Hematopoietic multipotent progenitor cell treated with erythropoietin and hydrocortisone succinate and interleukin-3 and kit ligand, for 15 days (in vitro differentiated cells): Measurements from ENCODE around the gene TNRC6C.
"Not testable (repeated sequence)": the region's sequence is repeated elsewhere in the genome, so short reads cannot be mapped to it uniquely, and the experiment has no call there.

Experiments
- DNase-seq: peaks from one replicate; pipeline ENCODE4 v3.0.0-alpha.2; 2015; ENCODE audit warnings: low spot score

TNRC6C gene

DNA sequence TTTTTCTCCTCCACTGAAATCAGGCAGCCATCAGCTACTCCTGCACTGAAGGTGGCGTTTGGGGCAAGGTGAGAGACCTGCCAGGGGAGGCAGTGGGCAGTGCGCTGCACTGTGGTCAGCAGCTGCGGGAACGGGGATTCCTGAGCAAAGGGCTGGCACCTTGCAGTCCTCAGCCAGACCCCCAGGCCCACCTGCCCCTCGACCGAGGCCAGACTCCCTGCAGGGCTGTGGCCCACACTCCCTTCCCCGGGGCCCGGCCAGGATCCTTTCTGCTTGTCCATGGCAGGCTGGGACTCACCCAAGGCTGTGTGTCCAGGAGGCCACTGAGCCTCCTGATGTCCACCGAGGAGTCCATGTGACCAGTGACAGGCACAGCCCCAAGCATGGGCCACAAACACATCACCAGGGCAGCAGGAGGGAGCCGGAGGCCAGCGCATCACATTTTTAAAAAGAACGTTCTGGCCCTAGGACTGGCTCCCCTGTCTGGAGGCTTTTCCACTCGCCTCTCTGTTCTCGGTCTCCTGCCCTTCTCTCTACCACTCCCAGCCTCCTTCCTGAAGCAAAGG, 28.5 kb upstream of the TNRC6C start:
- no peak for DNase-seq

DNA sequence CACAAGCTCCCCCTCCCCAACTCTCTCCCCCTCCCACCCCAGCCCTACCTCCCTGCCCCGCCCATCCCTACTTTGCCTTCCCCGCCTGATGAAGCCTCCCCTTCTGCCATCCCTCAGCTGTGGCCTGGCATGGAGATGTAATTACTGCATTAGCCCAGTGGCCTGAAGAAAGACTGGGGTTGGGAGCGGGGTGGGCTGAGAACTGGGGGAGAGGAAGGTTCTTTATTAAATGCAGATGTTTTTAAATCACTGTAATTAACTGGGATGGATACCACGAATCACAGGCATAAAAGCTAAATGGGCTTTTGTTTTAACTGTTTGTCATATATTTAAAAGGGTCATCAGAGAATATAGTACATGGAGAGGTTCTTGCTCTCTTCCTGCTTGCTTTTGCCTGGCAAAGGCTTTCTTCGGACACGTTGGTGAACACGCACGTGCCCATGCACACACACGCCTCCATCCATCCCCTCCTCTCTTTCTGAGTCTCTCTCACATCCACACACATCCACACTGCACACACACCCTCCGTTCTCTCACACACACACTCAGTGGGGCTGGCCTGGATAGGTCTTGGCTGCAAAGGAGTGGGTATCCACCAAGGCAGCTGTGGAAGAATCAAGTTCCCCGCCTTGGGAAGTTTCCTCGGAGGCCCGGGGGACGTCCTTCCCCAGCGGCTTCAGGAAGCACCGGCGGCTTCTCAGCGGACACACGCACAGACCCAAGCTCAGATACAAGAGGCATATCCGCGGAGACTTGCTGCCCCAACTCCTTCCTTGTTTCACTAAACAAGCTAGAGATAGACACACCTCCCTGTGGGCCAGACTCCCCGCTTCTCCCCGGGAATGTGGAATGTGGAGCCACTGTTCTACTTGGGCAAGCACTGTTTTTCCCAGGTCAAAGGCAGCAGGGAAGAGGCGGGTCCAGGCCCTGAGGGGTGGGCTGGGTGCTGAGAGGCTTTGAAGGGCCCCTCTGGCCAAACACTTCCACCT, 27.4 kb upstream of the TNRC6C start:
- DNase-seq, result no peak

DNA sequence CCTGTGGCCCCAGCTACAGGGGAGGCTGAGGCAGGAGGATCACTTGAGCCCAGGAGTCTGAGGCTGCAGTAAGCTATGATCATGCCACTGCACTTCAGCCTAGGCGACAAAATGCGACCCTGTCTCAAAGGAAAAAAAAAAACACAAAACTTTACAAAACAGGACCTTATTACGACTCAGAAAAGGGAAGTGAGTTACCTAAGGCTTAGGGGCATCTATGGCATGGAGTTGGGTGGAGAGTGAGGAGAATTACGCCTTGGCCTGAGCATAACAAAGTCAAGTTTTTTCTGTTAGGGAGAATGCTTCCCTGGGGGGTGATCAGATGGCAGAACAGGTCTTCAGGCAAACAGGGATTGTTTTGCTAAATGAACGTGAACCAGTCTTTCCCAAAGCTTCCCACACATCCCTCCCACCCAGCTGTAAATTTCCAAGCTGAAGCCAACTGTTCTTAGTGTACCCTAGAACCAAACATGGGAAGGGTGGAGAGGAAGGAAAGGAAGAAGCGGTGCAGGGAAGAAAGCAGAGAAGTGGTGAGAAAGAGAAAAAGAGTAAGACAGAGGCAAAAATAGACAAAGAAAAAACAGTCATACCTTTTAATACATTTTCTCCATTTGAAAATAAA, 24.6 kb upstream of the TNRC6C start:
- DNase-seq, result no peak

DNA sequence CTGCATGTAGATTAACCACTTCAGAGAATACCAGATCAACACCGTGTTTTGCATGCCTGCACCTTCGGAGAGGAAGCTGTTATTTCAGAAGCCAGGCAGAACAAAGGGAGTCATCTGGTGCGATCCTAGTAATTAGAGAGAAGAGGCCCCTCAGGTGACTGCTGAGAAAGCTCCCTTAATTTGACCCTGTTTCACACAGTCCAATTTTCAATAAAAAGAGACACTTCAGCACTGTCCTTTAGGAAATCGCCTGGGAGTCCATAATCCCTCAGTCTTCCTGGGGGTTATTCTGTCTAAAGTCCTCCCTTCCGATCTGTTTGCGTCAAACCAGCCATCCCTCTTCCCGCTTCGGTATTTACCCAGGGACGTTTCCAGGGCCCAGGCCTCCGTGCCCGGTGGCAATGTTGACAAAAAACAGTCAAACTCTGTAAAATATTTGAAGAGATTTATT, 23.4 kb upstream of the TNRC6C start:
- no peak for DNase-seq

GRCh38 chr17:77935744-77936143, 22.8 kb upstream of the TNRC6C start:
- not testable (repeated sequence) for DNase-seq

DNA sequence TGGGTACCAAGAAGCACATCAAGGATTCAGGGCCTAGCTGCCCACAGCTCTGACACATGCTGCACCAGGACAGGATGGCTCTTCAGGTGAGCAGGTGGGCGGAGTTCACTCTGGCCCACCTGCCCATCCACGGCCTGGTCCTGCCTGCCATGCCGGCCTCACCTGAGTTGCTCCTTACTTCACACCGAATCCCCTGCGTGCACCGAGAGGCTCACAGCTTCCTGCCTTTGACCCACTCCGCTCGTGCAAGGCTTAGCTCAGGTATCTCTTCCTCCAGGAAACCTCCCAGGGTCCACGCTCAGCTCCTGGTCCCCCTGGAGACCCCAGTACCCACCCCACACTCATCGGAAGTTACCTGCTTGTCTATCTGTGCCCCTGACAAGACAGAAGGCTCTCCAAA, 21.6 kb upstream of the TNRC6C start:
- no peak for DNase-seq

- no peak for DNase-seq
These were observed 17.5 kb upstream of the TNRC6C start for GRCh38 chr17:77941004-77941403.

GRCh38 chr17:77942112-77942988, 16.2 kb upstream of the TNRC6C start:
- no peak for DNase-seq

DNA sequence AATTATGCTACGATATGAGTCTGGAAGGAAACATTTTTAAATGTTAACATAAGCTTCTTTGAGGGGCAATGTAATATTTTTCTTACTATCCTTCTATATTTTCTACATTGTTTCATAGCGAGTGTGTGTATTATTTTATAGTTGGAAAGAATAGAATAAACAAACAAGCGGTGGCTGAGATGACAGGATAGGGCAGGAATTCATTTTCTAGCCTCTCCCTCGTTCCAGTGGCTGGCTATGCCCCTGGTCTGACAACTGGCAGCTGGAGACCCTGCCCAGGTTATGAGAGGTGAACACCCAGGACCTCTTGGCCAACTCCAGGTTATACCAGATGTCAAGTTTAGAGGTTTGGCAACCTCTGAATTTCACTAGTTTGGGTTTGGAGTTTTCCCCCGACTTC, 14.5 kb upstream of the TNRC6C start:
- DNase-seq, result no peak

DNA sequence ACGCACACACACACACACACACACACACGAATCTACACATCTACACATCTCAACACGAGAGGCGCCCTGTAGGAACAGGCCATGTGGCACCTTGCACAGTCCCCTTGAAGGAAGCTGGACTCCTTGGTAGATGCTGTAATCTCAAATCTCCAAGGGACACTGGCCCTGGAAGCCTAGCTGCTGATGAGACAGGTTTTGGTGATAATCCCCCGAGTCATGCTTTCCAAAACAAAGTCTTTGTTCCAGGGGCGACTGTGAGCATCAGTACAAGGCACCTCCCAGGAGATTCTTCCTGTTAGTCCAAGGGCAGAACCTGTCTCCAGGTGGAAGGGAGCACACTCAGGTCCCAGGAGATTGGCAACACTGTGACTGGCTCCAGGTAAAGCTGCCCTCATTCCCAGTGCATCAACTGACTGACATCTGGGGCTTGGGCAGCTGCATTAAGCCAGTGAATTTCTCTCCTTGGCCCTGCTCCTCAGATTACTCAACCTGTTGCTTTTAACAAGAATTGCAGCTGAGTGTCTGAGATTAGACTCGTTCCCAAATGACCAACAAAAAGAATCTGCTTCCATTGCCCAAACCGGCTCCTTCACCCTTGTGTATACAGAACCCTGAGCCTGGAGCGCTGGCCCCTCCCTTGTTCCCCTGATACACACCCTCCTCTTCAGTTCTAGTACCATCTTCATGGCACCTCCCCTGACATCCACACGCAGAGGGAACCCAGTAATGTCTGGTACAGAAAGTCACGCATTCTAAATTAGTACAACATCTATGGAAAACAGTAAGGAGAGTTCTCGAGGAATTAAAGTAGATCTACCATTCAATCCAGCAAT, 13.9 kb upstream of the TNRC6C start:
- no peak for DNase-seq

DNA sequence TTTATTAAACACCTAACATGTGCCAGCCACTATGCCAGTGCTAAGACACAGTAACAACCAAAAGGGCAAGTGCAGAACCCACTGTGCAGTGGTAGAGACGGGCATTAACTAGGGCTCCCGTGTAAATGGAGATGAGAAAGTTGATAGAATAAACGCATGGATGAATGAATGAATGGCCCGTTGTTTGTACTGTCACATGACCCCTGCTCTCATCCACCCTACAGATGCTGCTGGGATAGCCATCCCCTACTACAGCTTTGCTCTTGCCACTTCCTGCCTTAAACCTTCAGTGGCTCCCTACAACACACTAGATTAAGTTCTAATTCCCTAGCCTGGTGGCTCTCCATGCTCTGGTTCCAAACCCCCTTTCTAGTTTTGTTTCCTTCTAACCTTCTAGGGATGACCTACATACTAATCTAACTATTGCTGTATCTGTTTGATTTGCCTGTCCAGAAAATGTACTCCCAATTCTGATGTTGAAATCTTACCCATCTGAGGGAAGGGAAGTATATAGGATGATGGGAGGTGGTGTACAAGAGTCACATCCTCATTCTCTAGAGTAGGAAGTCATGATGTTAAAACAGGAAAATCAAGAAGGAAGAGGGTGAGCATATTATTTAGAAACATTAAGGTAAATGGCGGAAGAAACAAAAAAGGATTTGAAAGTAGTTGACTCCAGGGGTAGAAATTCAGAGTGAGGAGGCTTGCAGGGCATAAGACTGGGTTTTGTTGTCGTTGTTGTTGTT, 11.4 kb upstream of the TNRC6C start:
- DNase-seq, result no peak

DNA sequence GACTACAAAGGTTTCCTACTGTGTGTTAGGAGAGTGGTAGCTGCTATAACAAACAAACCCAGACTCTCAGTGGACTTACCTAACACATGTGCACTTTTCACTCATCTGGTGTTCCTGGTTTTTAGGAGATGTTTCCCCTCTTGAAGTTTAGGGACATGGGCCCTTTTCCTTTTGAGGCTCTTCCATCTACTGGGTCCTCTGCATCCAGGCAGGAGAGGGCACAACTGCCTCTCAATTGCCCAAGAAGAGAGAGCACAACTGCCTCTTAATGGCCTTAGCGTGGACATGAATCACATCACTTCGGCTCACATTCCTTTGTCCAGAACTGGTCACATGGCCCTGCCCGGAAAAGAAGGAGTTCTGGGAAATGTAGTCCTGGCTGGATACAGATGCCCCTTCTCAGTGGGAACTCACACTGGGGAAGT, 9.8 kb upstream of the TNRC6C start:
- DNase-seq, result no peak

DNA sequence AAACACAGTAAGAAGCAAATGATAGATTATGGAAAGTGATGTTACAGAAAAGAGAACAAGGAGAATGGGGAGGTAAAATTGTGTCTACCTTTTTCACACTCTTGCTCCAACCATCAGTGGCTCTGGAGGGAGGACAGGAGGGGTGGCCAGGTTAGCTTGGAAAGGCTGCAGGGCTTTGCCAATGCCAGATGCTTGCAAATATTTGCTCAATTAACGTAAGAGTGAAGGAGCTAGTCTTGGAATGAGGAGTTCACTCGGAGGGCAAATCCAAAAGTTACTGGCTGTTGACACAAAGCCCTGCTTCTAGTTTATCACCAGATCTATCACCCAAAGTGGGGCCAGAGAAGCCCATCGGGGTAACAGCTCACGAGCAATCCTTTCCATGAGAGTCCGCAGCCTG, 7.4 kb upstream of the TNRC6C start:
- no peak for DNase-seq

DNA sequence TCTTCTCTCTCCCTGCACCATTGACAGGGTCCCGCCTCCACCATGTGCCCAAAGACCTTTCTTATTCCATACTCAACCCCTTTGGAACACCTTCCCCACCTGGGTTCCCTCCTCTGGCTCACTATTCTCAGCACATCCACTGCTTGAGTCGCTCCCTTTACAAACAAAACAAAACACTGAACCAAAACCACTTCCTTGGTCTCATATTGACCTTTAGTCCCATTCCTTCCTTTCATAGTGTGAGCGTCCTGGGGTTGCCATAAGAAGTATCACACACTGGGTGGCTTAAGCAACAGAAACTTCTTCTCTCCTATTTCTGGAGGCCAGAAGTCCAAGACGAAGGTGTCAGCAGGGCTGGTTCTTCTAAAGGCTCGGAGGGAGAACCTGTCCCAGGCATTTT, 6.1 kb upstream of the TNRC6C start:
- no peak for DNase-seq

DNA sequence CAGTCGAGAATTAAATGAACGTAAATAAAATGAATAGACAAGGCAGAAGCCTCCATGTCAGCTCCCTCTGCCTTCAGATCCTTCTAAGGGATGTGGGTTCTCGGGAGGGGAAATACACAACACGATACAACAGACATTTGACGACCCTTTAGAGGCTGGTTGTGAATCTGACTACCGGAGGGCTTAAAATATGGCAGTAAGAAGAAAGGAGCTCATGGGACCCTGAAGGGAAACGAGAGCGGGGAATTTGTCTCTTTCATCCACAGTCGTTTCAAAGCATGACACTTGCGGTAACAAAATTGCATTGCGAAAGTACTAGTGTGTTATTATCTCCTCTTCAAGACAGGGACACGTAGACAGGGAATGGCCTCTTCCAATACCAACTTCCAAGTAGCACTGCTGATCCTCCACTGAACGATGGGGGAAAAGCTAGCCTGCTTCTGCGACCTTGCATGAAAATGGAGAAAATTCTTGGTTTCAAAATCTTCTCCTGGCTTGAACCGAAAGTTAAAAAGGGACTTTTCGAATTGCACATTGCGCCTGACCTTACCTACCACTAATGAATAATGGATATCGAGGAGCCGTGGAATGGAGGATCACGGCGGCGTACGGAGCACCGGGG, 1.2 kb upstream of the TNRC6C start:
- DNase-seq, result no peak

DNA sequence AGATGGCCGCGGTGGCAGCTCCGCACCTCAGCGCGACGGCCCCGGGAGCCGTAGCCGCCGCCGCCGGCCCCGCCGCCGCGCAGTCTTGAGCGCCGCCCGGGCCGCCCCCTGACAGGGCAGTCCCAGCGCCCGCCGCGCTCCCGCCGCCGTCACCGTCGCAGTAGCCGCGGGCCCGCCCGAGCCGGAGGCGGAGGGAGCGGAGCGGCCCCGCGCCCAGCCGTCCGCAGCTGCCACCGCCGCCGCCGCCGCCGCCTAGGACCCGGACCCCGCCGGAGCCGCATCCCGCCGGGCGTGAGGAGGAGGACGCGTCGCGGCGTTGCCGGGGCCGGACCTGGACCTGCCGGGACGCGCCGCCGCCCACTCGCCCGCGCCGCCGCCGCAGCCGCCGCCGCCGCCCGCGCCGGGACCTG, 218 bp downstream of the TNRC6C start:
- no peak for DNase-seq

GRCh38 chr17:77959126-77959925, 823 bp downstream of the TNRC6C start:
- peak; percentile 43 for DNase-seq

- DNase-seq, result no peak
These were observed 1.5 kb downstream of the TNRC6C start for GRCh38 chr17:77959926-77960521.

GRCh38 chr17:77961741-77962140, 3.2 kb downstream of the TNRC6C start:
- no peak for DNase-seq
